CMK (cell line): Measurements from ENCODE around the gene QKI.
"Not testable (repeated sequence)": the region's sequence is repeated elsewhere in the genome, so short reads cannot be mapped to it uniquely, and the experiment has no call there.

Experiments used
- DNase-seq: peaks from one replicate; pipeline ENCODE4 v3.0.0-alpha.2; 2010; ENCODE audit warnings: low read depth

The QKI gene

GRCh38 chr6:163580311-163581030 is 166.0 kb downstream of the QKI start:
- DNase-seq = no peak

GRCh38 chr6:163583558-163583957 is 169.0 kb downstream of the QKI start:
- DNase-seq = no peak

GRCh38 chr6:163585932-163586437 is 171.5 kb downstream of the QKI start:
- no peak for DNase-seq

GRCh38 chr6:163586888-163587287 is 172.4 kb downstream of the QKI start:
- no peak for DNase-seq

- DNase-seq = no peak
Measured at GRCh38 chr6:163588220-163588919, 173.9 kb downstream of the QKI start.

GRCh38 chr6:163589387-163589786 is 174.9 kb downstream of the QKI start:
- DNase-seq = no peak

GRCh38 chr6:163590132-163590531 is 175.6 kb downstream of the QKI start:
- DNase-seq = not testable (repeated sequence)

- DNase-seq = no peak
Measured at GRCh38 chr6:163592872-163593271, 178.4 kb downstream of the QKI start.

GRCh38 chr6:163596174-163596573 is 181.7 kb downstream of the QKI start:
- DNase-seq = no peak

GRCh38 chr6:163599136-163599535 is 184.6 kb downstream of the QKI start:
- no peak for DNase-seq

- no peak for DNase-seq
Measured at GRCh38 chr6:163599684-163600083, 185.2 kb downstream of the QKI start.

GRCh38 chr6:163600331-163600730 is 185.8 kb downstream of the QKI start:
- DNase-seq = no peak

- no peak for DNase-seq
Measured at GRCh38 chr6:163600781-163601180, 186.3 kb downstream of the QKI start.

- no peak for DNase-seq
Measured at GRCh38 chr6:163602851-163603250, 188.3 kb downstream of the QKI start.

- DNase-seq = no peak
Measured at GRCh38 chr6:163603395-163603794, 188.9 kb downstream of the QKI start.

- no peak for DNase-seq
Measured at GRCh38 chr6:163605385-163606097, 191.0 kb downstream of the QKI start.

GRCh38 chr6:163607792-163608191 is 193.3 kb downstream of the QKI start:
- no peak for DNase-seq

GRCh38 chr6:163608204-163608644 is 193.7 kb downstream of the QKI start:
- DNase-seq = no peak

- no peak for DNase-seq
Measured at GRCh38 chr6:163612200-163612599, 197.7 kb downstream of the QKI start.

- DNase-seq = no peak
Measured at GRCh38 chr6:163613025-163613424, 198.5 kb downstream of the QKI start.

GRCh38 chr6:163613668-163614067 is 199.2 kb downstream of the QKI start:
- no peak for DNase-seq

GRCh38 chr6:163616452-163616851 is 201.9 kb downstream of the QKI start:
- DNase-seq = no peak

GRCh38 chr6:163617549-163617948 is 203.0 kb downstream of the QKI start:
- no peak for DNase-seq
